Measurements from ENCODE around the gene L3MBTL3. TPM values are rescaled to one million over a fixed set of nuclear protein-coding genes. Genes with fewer than 3 reads are reported as not detected.

L3MBTL3 gene
- total and polyA plus RNA-seq, 4 experiments from 2014 or later = 2.6 to 44.1 (median 24.3) TPM

DNA sequence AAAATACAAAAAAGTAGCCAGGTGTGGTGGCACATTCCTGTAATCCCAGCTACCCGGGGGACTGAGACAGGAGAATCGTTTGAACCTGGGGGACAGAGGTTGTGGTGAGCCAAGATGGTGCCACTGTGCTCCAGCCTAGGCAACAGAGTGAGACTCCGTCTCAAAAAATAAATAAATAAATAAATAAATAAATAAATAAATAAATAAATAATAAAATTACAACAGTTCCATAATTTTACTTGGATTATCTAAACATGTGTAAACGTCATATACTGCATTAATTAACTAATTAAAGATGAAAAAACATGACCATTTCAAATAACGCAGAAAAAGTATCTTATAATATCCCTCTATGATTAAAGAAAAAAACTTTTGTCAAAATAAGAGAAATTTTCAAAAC is 138.5 kb downstream of the L3MBTL3 start:
- Histone ChIP-seq H3K4me1 (ENCODE audit: insufficient read depth, low read length) (no peaks in the 10 kb centered on the region), H3K4me3 (ENCODE audit: low read length in 2 of 2) (no peak overlapping the region), H3K9me3 (ENCODE audit: control insufficient read depth in 1 of 2, low read length in 2 of 2) (no peaks in the 10 kb centered on the region), H3K27ac (ENCODE audit: low read depth, low read length) (no peak overlapping the region), H3K36me3 (ENCODE audit: insufficient read depth, low read length) (peaks cover 5% of the 10 kb centered on the region), H3K27me3 (ENCODE audit: insufficient read depth, low read length) (no peaks in the 10 kb centered on the region)
- H3K4me3 Mint-ChIP-seq = no peak overlapping the region
- peaks cover 0 to 13% (median 7%) of the 10 kb centered on the region in 4 donors for H3K4me1 Mint-ChIP-seq
- intact Hi-C loops (cut with micrococcal nuclease) = no loop called here
- DNase-seq = no peak
- peaks cover 0 to 12% (median 5%) of the 10 kb centered on the region in 8 donors for H3K9me3 Mint-ChIP-seq
- peaks cover 40 to 47% of the 10 kb centered on the region in 2 donors for H3K36me3 Mint-ChIP-seq
- CTCF ChIA-PET (ENCODE audit: partially characterized antibody) = interaction anchor here (1.1 to 1.2 kb wide), 2 partner anchors 31 to 82 kb away, joined by 3 to 5 read pairs; no protein-coding TSS in a partner anchor
- no peak overlapping the region for H3K27ac Mint-ChIP-seq
- H3K27me3 Mint-ChIP-seq = no peaks in the 10 kb centered on the region
- POLR2A ChIA-PET (ENCODE audit: partially characterized antibody) = interaction anchor here (0.8 kb wide), 1 partner anchor 34 kb away, joined by 4 read pairs; no protein-coding TSS in a partner anchor

- no peak for DNase-seq
- Mint-ChIP-seq H3K27me3 (no peaks in the 10 kb centered on the region), H3K9me3 (peaks cover 0 to 12% (median 5%) of the 10 kb centered on the region in 8 donors), H3K4me3 (no peak overlapping the region), H3K4me1 (peaks cover 0 to 15% (median 8%) of the 10 kb centered on the region in 4 donors), H3K36me3 (peaks cover 40 to 48% of the 10 kb centered on the region in 2 donors), H3K27ac (peak overlapping the region in 1 of 7 donors; percentile 22)
- H3K27me3 ChIP-seq (ENCODE audit: insufficient read depth, low read length) = no peaks in the 10 kb centered on the region
- intact Hi-C loops (cut with micrococcal nuclease) = no loop called here
- no peaks in the 10 kb centered on the region for H3K9me3 ChIP-seq (ENCODE audit: control insufficient read depth in 1 of 2, low read length in 2 of 2)
- H3K4me3 ChIP-seq (ENCODE audit: low read length in 2 of 2) = no peak overlapping the region
- peaks cover 5% of the 10 kb centered on the region for H3K36me3 ChIP-seq (ENCODE audit: insufficient read depth, low read length)
- H3K4me1 ChIP-seq (ENCODE audit: insufficient read depth, low read length) = no peaks in the 10 kb centered on the region
- CTCF ChIA-PET (ENCODE audit: partially characterized antibody) = interaction anchor here (1.1 to 1.4 kb wide), 4 partner anchors 25 to 81 kb away, joined by 3 to 5 read pairs (median 4); partner anchors contain the start of gene SAMD3
- POLR2A ChIA-PET (ENCODE audit: partially characterized antibody) = interaction anchor here (0.7 kb wide), 1 partner anchor 30 kb away, joined by 3 read pairs; no protein-coding TSS in a partner anchor
- H3K27ac ChIP-seq (ENCODE audit: low read depth, low read length) = no peak overlapping the region
Observed at GRCh38 chr6:130158056-130158455, 139.7 kb downstream of the L3MBTL3 start.

DNA sequence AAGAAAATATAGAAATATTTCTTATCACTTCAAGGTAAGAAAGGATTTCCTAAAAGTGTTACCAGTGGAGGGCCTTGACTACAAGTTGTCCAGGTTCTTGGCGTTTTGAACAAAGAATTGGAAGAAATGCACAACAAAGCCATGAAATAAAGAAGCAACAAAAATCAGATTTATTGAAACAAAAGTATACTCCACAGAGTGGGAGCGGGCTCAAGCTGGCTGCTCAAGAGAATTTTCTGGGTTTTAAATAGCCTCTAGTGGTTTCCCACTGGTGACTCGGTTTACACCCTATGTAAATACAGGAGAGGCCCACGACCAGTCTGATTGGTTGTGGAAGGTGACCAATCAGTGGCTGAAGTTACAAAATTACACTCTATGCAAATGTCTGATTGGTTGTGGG is 140.2 kb downstream of the L3MBTL3 start:
- Histone ChIP-seq H3K4me3 (ENCODE audit: low read length in 2 of 2) (no peak overlapping the region), H3K4me1 (ENCODE audit: insufficient read depth, low read length) (no peaks in the 10 kb centered on the region), H3K9me3 (ENCODE audit: control insufficient read depth in 1 of 2, low read length in 2 of 2) (no peaks in the 10 kb centered on the region), H3K27me3 (ENCODE audit: insufficient read depth, low read length) (no peaks in the 10 kb centered on the region), H3K27ac (ENCODE audit: low read depth, low read length) (no peak overlapping the region), H3K36me3 (ENCODE audit: insufficient read depth, low read length) (peaks cover 5% of the 10 kb centered on the region)
- Mint-ChIP-seq H3K9me3 (peaks cover 0 to 12% (median 5%) of the 10 kb centered on the region in 8 donors), H3K27ac (peak overlapping the region in 1 of 7 donors; percentile 10), H3K4me1 (peaks cover 0 to 15% (median 8%) of the 10 kb centered on the region in 4 donors), H3K4me3 (no peak overlapping the region), H3K36me3 (peaks cover 41 to 52% of the 10 kb centered on the region in 2 donors), H3K27me3 (no peaks in the 10 kb centered on the region)
- ChIA-PET CTCF (ENCODE audit: partially characterized antibody) (interaction anchor here (1.3 to 1.4 kb wide), 2 partner anchors 25 to 65 kb away, joined by 3 to 4 read pairs; partner anchors contain the start of gene SAMD3), POLR2A (ENCODE audit: partially characterized antibody) (interaction anchor here (0.7 kb wide), 1 partner anchor 29 kb away, joined by 3 read pairs; no protein-coding TSS in a partner anchor)
- no peak for DNase-seq
- intact Hi-C loops (cut with micrococcal nuclease) = no loop called here

GRCh38 chr6:130159956-130160355 is 141.6 kb downstream of the L3MBTL3 start:
- peaks cover under 1 to 17% (median 10%) of the 10 kb centered on the region in 4 donors for H3K4me1 Mint-ChIP-seq
- peaks cover 46 to 58% of the 10 kb centered on the region in 2 donors for H3K36me3 Mint-ChIP-seq
- H3K4me3 Mint-ChIP-seq = no peak overlapping the region
- peaks cover 1% of the 10 kb centered on the region for H3K36me3 ChIP-seq (ENCODE audit: insufficient read depth, low read length)
- peaks cover 0 to 14% (median 6%) of the 10 kb centered on the region in 8 donors for H3K9me3 Mint-ChIP-seq
- H3K27me3 Mint-ChIP-seq = no peaks in the 10 kb centered on the region
- H3K27ac ChIP-seq (ENCODE audit: low read depth, low read length) = no peak overlapping the region
- intact Hi-C loops (cut with micrococcal nuclease) = no loop called here
- ChIA-PET CTCF (ENCODE audit: partially characterized antibody) (no interaction called here), POLR2A (ENCODE audit: partially characterized antibody) (no interaction called here)
- no peak overlapping the region for H3K4me3 ChIP-seq (ENCODE audit: low read length in 2 of 2)
- no peaks in the 10 kb centered on the region for H3K27me3 ChIP-seq (ENCODE audit: insufficient read depth, low read length)
- H3K9me3 ChIP-seq (ENCODE audit: control insufficient read depth in 1 of 2, low read length in 2 of 2) = no peaks in the 10 kb centered on the region
- no peak for DNase-seq
- H3K27ac Mint-ChIP-seq = peak overlapping the region in 5 of 7 donors; percentile 11 to 59 (median 34)
- no peaks in the 10 kb centered on the region for H3K4me1 ChIP-seq (ENCODE audit: insufficient read depth, low read length)

DNA sequence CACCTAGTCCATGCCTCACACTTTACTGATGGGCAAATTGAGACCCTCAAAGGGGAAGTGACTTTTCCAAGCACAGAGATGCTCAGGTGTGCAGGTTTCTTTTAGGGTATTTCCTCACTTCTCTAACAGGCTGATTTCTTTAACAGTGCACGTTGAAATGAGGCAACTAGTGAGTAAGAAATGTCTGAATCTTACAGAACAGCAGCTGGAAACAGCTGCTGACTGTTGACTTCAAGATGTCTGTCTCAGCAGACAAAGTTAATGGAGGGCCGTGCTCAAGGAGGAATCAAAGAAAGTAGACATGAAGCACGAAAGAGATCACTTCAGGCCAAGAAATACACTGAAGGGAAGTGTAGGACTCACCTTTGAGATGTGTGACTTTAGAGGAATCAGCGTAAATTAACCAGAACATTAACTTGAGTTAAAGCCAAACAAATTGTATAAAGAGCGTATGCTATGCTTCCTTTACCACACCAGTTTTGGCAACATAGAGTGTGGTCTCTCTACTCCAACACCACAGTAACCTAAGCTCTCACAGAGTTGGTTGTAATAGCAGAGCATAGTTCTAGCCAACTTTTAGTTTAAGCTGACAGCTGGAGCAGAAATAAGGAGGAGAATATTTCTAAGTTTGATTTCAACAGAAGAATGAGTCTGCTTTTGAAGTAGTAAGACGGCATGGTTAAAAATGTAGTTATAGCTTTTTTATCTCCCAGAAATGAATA is 143.5 kb downstream of the L3MBTL3 start:
- Mint-ChIP-seq H3K9me3 (peaks cover 0 to 18% (median 9%) of the 10 kb centered on the region in 8 donors), H3K36me3 (peaks cover 52 to 68% of the 10 kb centered on the region in 2 donors), H3K27me3 (no peaks in the 10 kb centered on the region), H3K27ac (peak overlapping the region in 3 of 7 donors; percentile 44 to 68 (median 55)), H3K4me1 (peaks cover 5 to 28% (median 23%) of the 10 kb centered on the region in 4 donors), H3K4me3 (no peak overlapping the region)
- H3K4me3 ChIP-seq (ENCODE audit: low read length in 2 of 2) = no peak overlapping the region
- H3K4me1 ChIP-seq (ENCODE audit: insufficient read depth, low read length) = no peaks in the 10 kb centered on the region
- H3K9me3 ChIP-seq (ENCODE audit: control insufficient read depth in 1 of 2, low read length in 2 of 2) = no peaks in the 10 kb centered on the region
- H3K36me3 ChIP-seq (ENCODE audit: insufficient read depth, low read length) = no peaks in the 10 kb centered on the region
- intact Hi-C loops (cut with micrococcal nuclease) = no loop called here
- POLR2A ChIA-PET (ENCODE audit: partially characterized antibody) = interaction anchor here (1.0 to 1.4 kb wide), 2 partner anchors 9 to 53 kb away, joined by 3 read pairs; no protein-coding TSS in a partner anchor
- CTCF ChIA-PET (ENCODE audit: partially characterized antibody) = interaction anchor here (1.2 to 1.4 kb wide), 2 partner anchors 11 to 22 kb away, joined by 3 read pairs; no protein-coding TSS in a partner anchor
- H3K27ac ChIP-seq (ENCODE audit: low read depth, low read length) = no peak overlapping the region
- H3K27me3 ChIP-seq (ENCODE audit: insufficient read depth, low read length) = no peaks in the 10 kb centered on the region
- no peak for DNase-seq

GRCh38 chr6:130162421-130162820 is 144.0 kb downstream of the L3MBTL3 start:
- intact Hi-C loops (cut with micrococcal nuclease) = no loop called here
- peaks cover 55 to 73% of the 10 kb centered on the region in 2 donors for H3K36me3 Mint-ChIP-seq
- Histone ChIP-seq H3K4me3 (ENCODE audit: low read length in 2 of 2) (no peak overlapping the region), H3K4me1 (ENCODE audit: insufficient read depth, low read length) (no peaks in the 10 kb centered on the region), H3K36me3 (ENCODE audit: insufficient read depth, low read length) (no peaks in the 10 kb centered on the region), H3K9me3 (ENCODE audit: control insufficient read depth in 1 of 2, low read length in 2 of 2) (no peaks in the 10 kb centered on the region), H3K27ac (ENCODE audit: low read depth, low read length) (no peak overlapping the region), H3K27me3 (ENCODE audit: insufficient read depth, low read length) (no peaks in the 10 kb centered on the region)
- ChIA-PET POLR2A (ENCODE audit: partially characterized antibody) (interaction anchor here (1.0 to 1.4 kb wide), 2 partner anchors 10 to 53 kb away, joined by 3 read pairs; no protein-coding TSS in a partner anchor), CTCF (ENCODE audit: partially characterized antibody) (interaction anchor here (1.2 to 1.4 kb wide), 3 partner anchors 12 to 52 kb away, joined by 3 read pairs; no protein-coding TSS in a partner anchor)
- no peak for DNase-seq
- H3K9me3 Mint-ChIP-seq = peaks cover 0 to 18% (median 9%) of the 10 kb centered on the region in 8 donors
- H3K27me3 Mint-ChIP-seq = no peaks in the 10 kb centered on the region
- peaks cover 5 to 28% (median 24%) of the 10 kb centered on the region in 4 donors for H3K4me1 Mint-ChIP-seq
- no peak overlapping the region for H3K27ac Mint-ChIP-seq
- H3K4me3 Mint-ChIP-seq = no peak overlapping the region

GRCh38 chr6:130163266-130163665 is 144.9 kb downstream of the L3MBTL3 start:
- H3K9me3 ChIP-seq (ENCODE audit: control insufficient read depth in 1 of 2, low read length in 2 of 2) = no peaks in the 10 kb centered on the region
- Mint-ChIP-seq H3K27ac (no peak overlapping the region), H3K9me3 (peaks cover 0 to 18% (median 9%) of the 10 kb centered on the region in 8 donors), H3K4me1 (peaks cover 5 to 34% (median 25%) of the 10 kb centered on the region in 4 donors), H3K27me3 (no peaks in the 10 kb centered on the region), H3K4me3 (no peak overlapping the region), H3K36me3 (peaks cover 57 to 74% of the 10 kb centered on the region in 2 donors)
- no peaks in the 10 kb centered on the region for H3K4me1 ChIP-seq (ENCODE audit: insufficient read depth, low read length)
- intact Hi-C loops (cut with micrococcal nuclease) = no loop called here
- ChIA-PET POLR2A (ENCODE audit: partially characterized antibody) (interaction anchor here (1.4 kb wide), 1 partner anchor 13 kb away, joined by 3 read pairs; no protein-coding TSS in a partner anchor), CTCF (ENCODE audit: partially characterized antibody) (interaction anchor here (1.3 kb wide), 1 partner anchor 52 kb away, joined by 3 read pairs; no protein-coding TSS in a partner anchor)
- no peaks in the 10 kb centered on the region for H3K27me3 ChIP-seq (ENCODE audit: insufficient read depth, low read length)
- DNase-seq = no peak
- H3K4me3 ChIP-seq (ENCODE audit: low read length in 2 of 2) = no peak overlapping the region
- no peak overlapping the region for H3K27ac ChIP-seq (ENCODE audit: low read depth, low read length)
- no peaks in the 10 kb centered on the region for H3K36me3 ChIP-seq (ENCODE audit: insufficient read depth, low read length)
